IMR-90 (cell line): ENCODE results near the gene CCNB1.
A peak's percentile ranks its signal among the peaks of the same experiment; 100 is the strongest.
"Not testable (repeated sequence)": the region's sequence is repeated elsewhere in the genome, so short reads cannot be mapped to it uniquely, and the experiment has no call there.

ENCODE experiments used
- CTCF ChIP-seq: conservative IDR thresholded peaks from 2 replicates; pipeline ENCODE4 v1.5.1; 2012; ENCODE audit warnings: mild to moderate bottlenecking, low read depth, low read length, improper control_type of control experiment
- ELK1 ChIP-seq: fragments of 150-350 bp; IDR thresholded peaks from 2 replicates; pipeline ENCODE4 v1.6.1; 2016; ENCODE audit warnings: low read depth, mild to moderate bottlenecking, low read length, moderate library complexity, borderline replicate concordance
- FOS ChIP-seq: fragments of 150-350 bp; IDR thresholded peaks from 2 replicates; pipeline ENCODE4 v1.6.1; 2016; ENCODE audit warnings: low read depth, low read length
- MAFK ChIP-seq: IDR thresholded peaks from 2 replicates; pipeline ENCODE4 v1.6.1; 2012; ENCODE audit warnings: low read depth, low read length, improper control_type of control experiment
- MAZ ChIP-seq: IDR thresholded peaks from 2 replicates; pipeline ENCODE4 v1.6.1; 2012; ENCODE audit warnings: low read depth, mild to moderate bottlenecking, low read length, improper control_type of control experiment, moderate library complexity, borderline replicate concordance
- MXI1 ChIP-seq: IDR thresholded peaks from 2 replicates; pipeline ENCODE4 v1.6.1; 2012; ENCODE audit warnings: low read depth, mild to moderate bottlenecking, low read length, moderate library complexity, borderline replicate concordance
- POLR2A ChIP-seq: IDR thresholded peaks from 2 replicates; pipeline ENCODE4 v1.6.1; 2012; ENCODE audit warnings: mild to moderate bottlenecking, low read depth, low read length
- RFX5 ChIP-seq: IDR thresholded peaks from 2 replicates; pipeline ENCODE4 v1.8.0; 2012; ENCODE audit warnings: low read depth, mild to moderate bottlenecking, low read length, moderate library complexity
- SMC3 ChIP-seq: fragments of 150-350 bp; IDR thresholded peaks from 2 replicates; pipeline ENCODE4 v1.6.1; 2016; ENCODE audit warnings: low read depth, mild to moderate bottlenecking, antibody characterized with exemption, low read length, moderate library complexity

- not testable (repeated sequence) for TF ChIP-seq FOS, RFX5, CTCF, ELK1, POLR2A, MAZ, MXI1, SMC3
- TF ChIP-seq MAFK = peak; percentile 60
Observed at GRCh38 chr5:69140239-69140638, 26.7 kb upstream of the CCNB1 start.
